GM21529 (cell line): ENCODE measurements around the gene DPP10.

Experiments used
- ATAC-seq: cut with Tn5 transposase; IDR thresholded peaks from one replicate; pipeline ENCODE4 v1.9.1; 2021; ENCODE audit not compliant: unreplicated experiment

The DPP10 gene

GRCh38 chr2:115115135-115115534 is 672.7 kb downstream of the DPP10 start:
- ATAC-seq: no peak

- no peak for ATAC-seq
Measured at GRCh38 chr2:115118306-115118705, 675.9 kb downstream of the DPP10 start.

- ATAC-seq: no peak
Measured at GRCh38 chr2:115119086-115119485, 676.6 kb downstream of the DPP10 start.

- no peak for ATAC-seq
Measured at GRCh38 chr2:115122701-115123100, 680.3 kb downstream of the DPP10 start.

- no peak for ATAC-seq
Measured at GRCh38 chr2:115124817-115125216, 682.4 kb downstream of the DPP10 start.

GRCh38 chr2:115129536-115129935 is 687.1 kb downstream of the DPP10 start:
- ATAC-seq: no peak

GRCh38 chr2:115160531-115161080 is 718.2 kb downstream of the DPP10 start:
- ATAC-seq: no peak

GRCh38 chr2:115161081-115161770 is 718.8 kb downstream of the DPP10 start:
- no peak for ATAC-seq

GRCh38 chr2:115161771-115162493 is 719.5 kb downstream of the DPP10 start:
- ATAC-seq: no peak

- ATAC-seq: no peak
Measured at GRCh38 chr2:115162494-115163293, 720.3 kb downstream of the DPP10 start.

- ATAC-seq: no peak
Measured at GRCh38 chr2:115163572-115163971, 721.1 kb downstream of the DPP10 start.

- peak; percentile 47 for ATAC-seq
Measured at GRCh38 chr2:115165529-115166109, 723.2 kb downstream of the DPP10 start.

- no peak for ATAC-seq
Measured at GRCh38 chr2:115168457-115168856, 726.0 kb downstream of the DPP10 start.

- no peak for ATAC-seq
Measured at GRCh38 chr2:115169814-115170213, 727.4 kb downstream of the DPP10 start.

- ATAC-seq: no peak
Measured at GRCh38 chr2:115171751-115172150, 729.3 kb downstream of the DPP10 start.

- ATAC-seq: no peak
Measured at GRCh38 chr2:115174651-115175050, 732.2 kb downstream of the DPP10 start.

- ATAC-seq: no peak
Measured at GRCh38 chr2:115183144-115183543, 740.7 kb downstream of the DPP10 start.

GRCh38 chr2:115190459-115190858 is 748.0 kb downstream of the DPP10 start:
- ATAC-seq: no peak

GRCh38 chr2:115194623-115195022 is 752.2 kb downstream of the DPP10 start:
- no peak for ATAC-seq

GRCh38 chr2:115196587-115196986 is 754.1 kb downstream of the DPP10 start:
- ATAC-seq: no peak

- no peak for ATAC-seq
Measured at GRCh38 chr2:115199966-115200365, 757.5 kb downstream of the DPP10 start.
